HepG2 (cell line): Measurements from ENCODE around the gene ABI2. TPM values are rescaled to one million over a fixed set of nuclear protein-coding genes. Genes with fewer than 3 reads are reported as not detected.

ENCODE experiments used
- ATAC-seq: fragments of 200-7000 bp; cut with Tn5 transposase; 3 replicates; pipeline ENCODE4 v1.9.1; 2020; ENCODE audit warnings: mild to moderate bottlenecking, moderate library complexity
- BruUV-seq: library from RNA; stranded (reverse); fragments of 400-500 nt; replicated peaks from 2 replicates; lab custom pipeline; 2021; lab: Mats Ljungman, UMichigan
- CTCF ChIA-PET: fragments of 300-600 bp; formaldehyde crosslinking; extraction: SDS; loops from one replicate; lab custom pipeline; 2021; ENCODE audit warnings: low total read pairs, inconsistent platforms, low intra/inter-chr PET ratio; lab: Yijun Ruan, JAX
- POLR2A ChIA-PET: fragments of 350-600 bp; sonication (Branson Sonifier 250); formaldehyde crosslinking; loops from one replicate; lab custom pipeline; 2020; ENCODE audit warnings: antibody characterized with exemption, inconsistent platforms; lab: Yijun Ruan, JAX
- DNase-seq: peaks from one replicate; pipeline ENCODE4 v3.0.0-alpha.2; 2015; ENCODE audit warnings: low spot score
- FAIRE-seq: peaks from 3 replicates; lab custom pipeline; 2011; peaks lifted over from hg19 to GRCh38; lab: Jason Lieb, UNC
- H2AFZ ChIP-seq: one replicate; pipeline ENCODE4 v1.6.1; 2011; ENCODE audit warnings: low read length, inconsistent platforms
- H3K27ac ChIP-seq: fragments of 300-600 bp; 3 replicates; pipeline ENCODE4 v1.8.0; 2011; ENCODE audit warnings: mixed run types, mild to moderate bottlenecking, mixed read lengths, low read length, inconsistent platforms; ENCODE audit not compliant: insufficient read depth; ENCODE audit errors: extremely low read length
- H3K27me3 ChIP-seq, 2 experiments: fragments of 200-600 bp in 1 of 2; 2 replicates in 1 of 2; 3 replicates in 1 of 2; pipeline versions ENCODE4 v1.6.0 to v1.8.0; 2011; ENCODE audit warnings: low read length in 2 of 2, mild to moderate bottlenecking in 2 of 2, moderate library complexity in 2 of 2, inconsistent platforms in 1 of 2; ENCODE audit not compliant: insufficient read depth in 2 of 2, control insufficient read depth in 1 of 2
- H3K36me3 ChIP-seq, 2 experiments: fragments of 200-600 bp in 1 of 2; replicated peaks in 1 of 2; 2 replicates in 1 of 2; 3 replicates in 1 of 2; pipeline versions ENCODE4 v1.5.1 to v1.8.0; 2011; ENCODE audit warnings: low read length in 2 of 2, inconsistent platforms in 1 of 2; ENCODE audit not compliant: insufficient read depth in 2 of 2, control insufficient read depth in 1 of 2
- H3K4me1 ChIP-seq: 2 replicates; pipeline ENCODE4 v1.5.1; 2012; ENCODE audit warnings: low read length, inconsistent platforms; ENCODE audit not compliant: insufficient read depth
- H3K4me2 ChIP-seq: 2 replicates; pipeline ENCODE4 v1.6.0; 2011; ENCODE audit warnings: low read depth, low read length, inconsistent platforms
- H3K4me3 ChIP-seq, 3 experiments: fragments of 200-600 bp in 1 of 3; sonication (generic), shearing (Covaris generic) in 1 of 3; replicated peaks in 1 of 3; 2 replicates each; pipeline ENCODE4 v1.5.1; 2011 to 2016; ENCODE audit warnings: low read length in 3 of 3, inconsistent platforms in 2 of 3, low read depth in 2 of 3, mild to moderate bottlenecking in 2 of 3, control low read depth in 1 of 3, mixed read lengths in 1 of 3; ENCODE audit not compliant: insufficient read depth in 1 of 3
- H3K79me2 ChIP-seq: one replicate; pipeline ENCODE4 v1.6.1; 2011; ENCODE audit warnings: low read length, inconsistent platforms; ENCODE audit not compliant: insufficient read depth
- H3K9ac ChIP-seq: 2 replicates; pipeline ENCODE4 v1.6.0; 2011; ENCODE audit warnings: mild to moderate bottlenecking, low read depth, low read length, inconsistent platforms; ENCODE audit not compliant: insufficient read depth
- H3K9me3 ChIP-seq: 2 replicates; pipeline ENCODE4 v1.5.1; 2012; ENCODE audit warnings: mild to moderate bottlenecking, low read length
- H4K20me1 ChIP-seq: 2 replicates; pipeline ENCODE4 v1.6.0; 2011; ENCODE audit warnings: inconsistent platforms, mild to moderate bottlenecking, low read length, moderate library complexity; ENCODE audit not compliant: insufficient read depth
- ARID2 ChIP-seq: sonication (generic); formaldehyde crosslinking; IDR thresholded peaks from 2 replicates; pipeline ENCODE4 v1.8.1; 2022; ENCODE audit warnings: mild to moderate bottlenecking, missing genetic modification reagents, borderline replicate concordance
- MLLT10 ChIP-seq: sonication (generic); formaldehyde crosslinking; IDR thresholded peaks from 2 replicates; pipeline ENCODE4 v1.4.0; 2020; ENCODE audit warnings: missing genetic modification reagents
- RFXAP ChIP-seq: sonication (generic); formaldehyde crosslinking; IDR thresholded peaks from 2 replicates; pipeline ENCODE4 v1.4.0; 2020; ENCODE audit warnings: missing genetic modification reagents, borderline replicate concordance
- SMAD3 ChIP-seq: sonication (generic); formaldehyde crosslinking; IDR thresholded peaks from 2 replicates; pipeline ENCODE4 v1.4.0; 2020; ENCODE audit warnings: missing genetic modification reagents
- XRCC5 ChIP-seq: fragments of 200-400 bp; formaldehyde crosslinking; optimal IDR thresholded peaks from 2 replicates; pipeline ENCODE3; 2017; ENCODE audit warnings: mild to moderate bottlenecking, low read length
- ZFAT ChIP-seq: sonication (generic); formaldehyde crosslinking; conservative IDR thresholded peaks from 2 replicates; pipeline ENCODE4 v1.8.1; 2023; ENCODE audit warnings: missing genetic modification reagents, inconsistent platforms
- ZIK1 ChIP-seq: sonication (generic); formaldehyde crosslinking; IDR thresholded peaks from 2 replicates; pipeline ENCODE4 v1.5.0; 2020; ENCODE audit warnings: mild to moderate bottlenecking, low read depth, missing genetic modification reagents, borderline replicate concordance
- ZMAT5 ChIP-seq: sonication (generic); formaldehyde crosslinking; IDR thresholded peaks from 2 replicates; pipeline ENCODE4 v1.5.0; 2020; ENCODE audit warnings: mild to moderate bottlenecking, low read depth, missing genetic modification reagents, borderline replicate concordance
- ZNF180 ChIP-seq: sonication (generic); formaldehyde crosslinking; IDR thresholded peaks from 2 replicates; pipeline ENCODE4 v1.4.0; 2020; ENCODE audit warnings: low read depth, missing genetic modification reagents, borderline replicate concordance
- ZNF256 ChIP-seq: sonication (generic); formaldehyde crosslinking; conservative IDR thresholded peaks from 2 replicates; pipeline ENCODE4 v1.4.0; 2020; ENCODE audit warnings: missing genetic modification reagents
- ZNF7 ChIP-seq: IDR thresholded peaks from 2 replicates; pipeline ENCODE4 v1.6.1; 2016; ENCODE audit warnings: missing biosample characterization, missing genetic modification reagents
- ZNF790 ChIP-seq: sonication (generic); formaldehyde crosslinking; IDR thresholded peaks from 2 replicates; pipeline ENCODE4 v1.8.0; 2022; ENCODE audit warnings: missing genetic modification reagents, mild to moderate bottlenecking, borderline replicate concordance
- WGBS: methylation state at CpG from one replicate; pipeline ENCODE4 v1.1.6; 2017; ENCODE audit warnings: low lambda C conversion rate; 5-methylcytosine and 5-hydroxymethylcytosine counted together
- in situ Hi-C: cut with HindIII; loops from 2 replicates; pipeline ENCODE4 v1.10.0; 2017; ENCODE audit warnings: low pct_unique_long_range_greater_than_20kb; ENCODE audit not compliant: extremely low pct_ligation_motif_present
- intact Hi-C: fragments of 100-400 bp; cut with micrococcal nuclease; formaldehyde crosslinking; loops from one replicate; pipeline ENCODE4 v1.10.0; 2022; ENCODE audit not compliant: unreplicated experiment
- polyA plus RNA-seq, 8 experiments: library from polyadenylated mRNA; depleted of rRNA in 3 of 8; stranded (reverse) in 7 of 8; unstranded in 1 of 8; fragments of >200 nt; fragmentation: Illumina TruSeq in 4 of 8; extraction: Trizol in 4 of 8; gene quantifications; 2 replicates each; pipeline versions ENCODE4 v1.2.1 to v1.2.3, GENCODE V29; 2011 to 2016; ENCODE audit warnings: low read depth in 4 of 8, missing spikeins in 1 of 8, mixed read lengths in 1 of 8; ENCODE audit not compliant: insufficient read depth in 1 of 8
- total RNA-seq, 5 experiments: library from RNA; depleted of rRNA; stranded (reverse); fragments of >200 nt; fragmentation: Illumina TruSeq; extraction: Trizol; gene quantifications; 2 replicates each; pipeline ENCODE4 v1.2.3, GENCODE V29; 2016; ENCODE audit warnings: low read depth in 1 of 5

ABI2 gene
- total and polyA plus RNA-seq, 2 of the 13 experiments (the other 11 are each of a cell fraction or from before 2014, with no cell fraction given): 28.4 to 32.4 TPM

GRCh38 chr2:203451011-203451410 lies 122.8 kb downstream of the ABI2 start:
- Histone ChIP-seq H3K9ac (no peak overlapping the region), H3K27me3 (no peaks in the 10 kb centered on the region), H3K4me2 (no peak overlapping the region), H3K9me3 (no peaks in the 10 kb centered on the region), H3K4me1 (peaks cover 16% of the 10 kb centered on the region; the same call in 1 of the 2 replicates), H2AFZ (no peak overlapping the region), H3K79me2 (no peaks in the 10 kb centered on the region), H3K27ac (no peak overlapping the region), H3K4me3 (no peak overlapping the region), H4K20me1 (no peaks in the 10 kb centered on the region), H3K36me3 (peaks cover 8 to 51% of the 10 kb centered on the region in 2 experiments; a peak in 4 of 5 replicates)
- intact Hi-C loops: loop anchor here (5.0 to 10.0 kb wide), 2 partner anchors 119 to 616 kb away; no protein-coding TSS in a partner anchor
- POLR2A ChIA-PET: no interaction called here
- CTCF ChIA-PET: no interaction called here
- TF ChIP-seq ZMAT5 (CRISPR knock-in tag) (no peak), ZNF256 (CRISPR knock-in tag) (no peak), XRCC5 (no peak), ZIK1 (CRISPR knock-in tag) (no peak), ZNF790 (CRISPR knock-in tag) (no peak), ARID2 (CRISPR knock-in tag) (no peak), ZFAT (CRISPR knock-in tag) (no peak), ZNF7 (CRISPR knock-in tag) (no peak), RFXAP (CRISPR knock-in tag) (no peak), MLLT10 (CRISPR knock-in tag) (no peak), ZNF180 (CRISPR knock-in tag) (no peak), SMAD3 (CRISPR knock-in tag) (no peak)
- in situ Hi-C loops: loop anchor here (10.0 kb wide), 1 partner anchor 226 kb away; no protein-coding TSS in a partner anchor
- FAIRE-seq: no peak
- no TSS peak for BruUV-seq
- no peak for DNase-seq
- no peak for ATAC-seq
- WGBS: 99% methylated on average over 2 of the region's 2 CpGs
